Heart right ventricle (tissue), 16 donors: ENCODE measurements around the gene POLR3H. TPM values are rescaled to one million over a fixed set of nuclear protein-coding genes. Genes with fewer than 3 reads are reported as not detected.

Experiments used
- ATAC-seq, 8 donors: fragments of 200-7000 bp; cut with Tn5 transposase; one replicate each; pipeline ENCODE4 v1.9.1; 2020; ENCODE audit warnings: mild to moderate bottlenecking in 8 of 8, moderate library complexity in 8 of 8, moderate number of reproducible peaks in 1 of 8
- DNase-seq, 2 donors: peaks; one replicate each; pipeline ENCODE4 v3.0.0-alpha.2; 2020
- H3K27ac ChIP-seq, 10 donors: fragments of 200-600 bp; sonication (generic) in 2 of 10; one replicate each; pipeline versions ENCODE4 v1.5.0 to v1.8.0; 2020 to 2022; ENCODE audit warnings: mild to moderate bottlenecking in 3 of 10
- H3K27me3 ChIP-seq, 7 donors: fragments of 200-600 bp; one replicate each; pipeline ENCODE4 v1.8.0; 2021 to 2022; ENCODE audit warnings: mild to moderate bottlenecking in 2 of 7
- H3K36me3 ChIP-seq, 9 donors: fragments of 200-600 bp; sonication (generic) in 1 of 9; one replicate each; pipeline versions ENCODE4 v1.5.0 to v1.8.0; 2020 to 2022; ENCODE audit warnings: mild to moderate bottlenecking in 2 of 9
- H3K4me1 ChIP-seq, 9 donors: fragments of 200-600 bp; sonication (generic) in 1 of 9; one replicate each; pipeline versions ENCODE4 v1.5.0 to v1.8.0; 2020 to 2022; ENCODE audit warnings: mild to moderate bottlenecking in 4 of 9
- H3K4me3 ChIP-seq, 10 donors: fragments of 200-600 bp; sonication (generic) in 2 of 10; one replicate each; pipeline versions ENCODE4 v1.5.0 to v1.8.0; 2020 to 2022; ENCODE audit warnings: mild to moderate bottlenecking in 7 of 10, moderate library complexity in 2 of 10
- H3K9me3 ChIP-seq, 11 donors: fragments of 200-600 bp in 10 of 11; sonication (generic) in 2 of 11; one replicate each; pipeline versions ENCODE4 v1.5.0 to v1.8.0; 2013 to 2022; ENCODE audit warnings: mild to moderate bottlenecking in 2 of 11, control low read depth in 1 of 11, moderate library complexity in 1 of 11
- WGBS, 2 donors: extraction: QIAGEN DNeasy Blood & Tissue Kit; methylation state at CpG; one replicate each; pipeline ENCODE4 v1.1.7; 2013; ENCODE audit warnings: inconsistent platforms in 1 of 2; 5-methylcytosine and 5-hydroxymethylcytosine counted together
- intact Hi-C, 10 donors: fragments of 100-400 bp; cut with DNase I; formaldehyde crosslinking; loops; one replicate each; pipeline versions ENCODE4 v1.11.1 to v1.14.2; 2022
- polyA plus RNA-seq, 2 donors: library from polyadenylated mRNA; stranded (reverse); fragments of 200-250 nt; gene quantifications; one replicate each; pipeline ENCODE4 v1.2.3, GENCODE V29; 2013
- total RNA-seq, 10 donors: library from RNA; stranded (reverse); fragmentation: NEBNext Ultra II Directional in 3 of 10; extraction: Animal tissue kit (Norgen Biotek cat#: 25700) in 3 of 10; gene quantifications; one replicate each; pipeline versions ENCODE4 v1.2.1 to v1.2.4, GENCODE V29; 2021 to 2023
- TF ChIP-seq, protein P1 (sequence below), 9 donors: fragments of 200-600 bp; sonication (generic) in 2 of 9; IDR thresholded peaks; one replicate each; pipeline versions ENCODE4 v1.5.0 to v1.8.0; 2021 to 2022; ENCODE audit warnings: antibody characterized with exemption in 9 of 9, mild to moderate bottlenecking in 5 of 9, moderate library complexity in 1 of 9
- donor health status: Arrhythmogenic right ventricular cardiomyopathy.
- donor health status: ischemic (EF 13 %, LVEDD 7.1; RV severe dilation, severe dysfunction).
- donor health status: healthy with polysubstance abuse.
- donor health status: DM: no; HTN: yes; CAD: no.
- donor health status: DM: no; HTN: no; CAD: no.
- donor health status: ischemic (EF 25% LVEDD 6.9; RV normal size, moderate dysfunction).
- donor health status: ischemic (EF 25% LVEDD 5.7; RV mildly dilated, moderate dysfunction).
- donor health status: healthy.
- donor health status: DM: yes; HTN: yes; CAD: no.
- donor health status: Ischemic cardiomyopathy.
- donor health status: ischemic (EF 35%, LVEDD 5.7; RV mildly dilated, moderate dysfunction).
- donor health status: nonischemic (EF 11% LVEDD 7.7; RV severe dilation, severe dysfunction).
- donor health status: DM: yes; HTN: yes; CAD: no.
- donor health status: PGD.
- donor health status: ischemic (EF 29% LVEDD 5.4; RV normal size, mild dysfunction).
- donor health status: nonischemic (EF 23%, LVEDD 6.1; RV moderate dilation, normal function).

Gene POLR3H
- total and polyA plus RNA-seq, 12 donors = 13.3 to 34.9 (median 17.8) TPM

- Histone ChIP-seq H3K27ac (no peak overlapping the region), H3K9me3 (no peaks in the 10 kb centered on the region), H3K4me1 (peaks cover 0 to 11% (median 9%) of the 10 kb centered on the region in 9 donors), H3K4me3 (no peak overlapping the region), H3K36me3 (no peaks in the 10 kb centered on the region), H3K27me3 (no peaks in the 10 kb centered on the region)
- DNase-seq (no peak), ATAC-seq (no peak)
- intact Hi-C loops = loop anchor here in 5 of 10 donors (5.0 to 10.0 kb wide), 3 partner anchors 38 to 244 kb away; partner anchors contain the start of genes PMM1 (in 1 of the 5) and ZC3H7B (in 1 of the 5)
- WGBS, 2 donors = 83 to 86% methylated on average over 5 of the region's 5 CpGs
- TF ChIP-seq, protein P1, sequence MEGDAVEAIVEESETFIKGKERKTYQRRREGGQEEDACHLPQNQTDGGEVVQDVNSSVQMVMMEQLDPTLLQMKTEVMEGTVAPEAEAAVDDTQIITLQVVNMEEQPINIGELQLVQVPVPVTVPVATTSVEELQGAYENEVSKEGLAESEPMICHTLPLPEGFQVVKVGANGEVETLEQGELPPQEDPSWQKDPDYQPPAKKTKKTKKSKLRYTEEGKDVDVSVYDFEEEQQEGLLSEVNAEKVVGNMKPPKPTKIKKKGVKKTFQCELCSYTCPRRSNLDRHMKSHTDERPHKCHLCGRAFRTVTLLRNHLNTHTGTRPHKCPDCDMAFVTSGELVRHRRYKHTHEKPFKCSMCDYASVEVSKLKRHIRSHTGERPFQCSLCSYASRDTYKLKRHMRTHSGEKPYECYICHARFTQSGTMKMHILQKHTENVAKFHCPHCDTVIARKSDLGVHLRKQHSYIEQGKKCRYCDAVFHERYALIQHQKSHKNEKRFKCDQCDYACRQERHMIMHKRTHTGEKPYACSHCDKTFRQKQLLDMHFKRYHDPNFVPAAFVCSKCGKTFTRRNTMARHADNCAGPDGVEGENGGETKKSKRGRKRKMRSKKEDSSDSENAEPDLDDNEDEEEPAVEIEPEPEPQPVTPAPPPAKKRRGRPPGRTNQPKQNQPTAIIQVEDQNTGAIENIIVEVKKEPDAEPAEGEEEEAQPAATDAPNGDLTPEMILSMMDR (IDR thresholded peaks at IDR 0.05) = no peak
Observed at GRCh38 chr22:41548830-41549211, 4.6 kb upstream of the POLR3H start.

DNA sequence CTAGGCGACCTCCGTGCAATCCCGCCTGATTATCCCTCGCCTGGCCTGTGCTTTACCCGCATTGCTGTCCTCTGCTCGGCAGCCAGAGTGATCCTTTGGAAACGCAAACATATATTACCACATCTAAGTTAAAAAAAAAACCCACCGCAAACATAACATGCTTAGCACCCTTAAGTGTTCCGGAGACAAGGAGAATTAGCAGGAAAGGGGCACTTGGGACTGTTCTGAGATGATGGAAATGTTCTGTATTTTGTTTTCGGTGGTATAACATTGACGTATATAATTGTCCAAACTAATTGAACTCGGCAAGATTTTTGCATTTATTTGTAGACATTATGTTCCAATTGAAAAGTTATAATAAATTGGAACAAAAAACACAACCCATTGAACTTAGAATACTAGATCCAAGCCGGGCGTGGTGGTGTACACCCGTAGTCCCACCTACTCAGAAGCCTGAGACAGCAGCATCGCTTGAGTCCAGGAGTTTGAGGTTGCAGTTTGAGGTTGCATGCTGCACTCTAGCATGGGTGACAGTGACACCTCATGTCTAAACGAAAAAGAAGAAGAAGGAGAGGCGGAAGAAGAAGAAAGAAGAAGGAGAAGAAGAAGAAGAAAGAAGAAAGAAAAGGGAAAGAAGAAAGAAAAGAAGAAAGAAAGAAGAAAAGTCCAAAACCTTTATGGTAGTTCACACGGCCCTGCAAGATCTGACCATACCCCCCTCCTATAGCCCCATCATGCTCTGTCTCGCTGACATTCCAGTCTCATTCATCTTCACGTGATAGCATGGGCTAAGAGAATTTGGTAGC is 604 bp upstream of the POLR3H start:
- H3K27ac ChIP-seq = peak overlapping the region in 5 of 10 donors; percentile 7 to 90 (median 47)
- H3K27me3 ChIP-seq = no peaks in the 10 kb centered on the region
- peaks cover 0 to 6% (median 0%) of the 10 kb centered on the region in 9 donors for H3K36me3 ChIP-seq
- ATAC-seq = no peak
- intact Hi-C loops = loop anchor here in 8 of 10 donors (1.0 to 10.0 kb wide), 6 partner anchors 42 to 240 kb away; partner anchors contain the start of genes PMM1 (in 3 of the 8), DESI1 (in 1 of the 8), XRCC6 (in 1 of the 8) and ZC3H7B (in 1 of the 8)
- peak overlapping the region in 9 of 10 donors; percentile 63 to 94 (median 81) for H3K4me3 ChIP-seq
- H3K9me3 ChIP-seq = no peaks in the 10 kb centered on the region
- 24 to 27% methylated on average over 21 of the region's 21 CpGs for WGBS, 2 donors
- TF ChIP-seq, protein P1 (IDR thresholded peaks at IDR 0.05) = no peak
- peaks cover 3 to 40% (median 24%) of the 10 kb centered on the region in 9 donors for H3K4me1 ChIP-seq
- DNase-seq = no peak

DNA sequence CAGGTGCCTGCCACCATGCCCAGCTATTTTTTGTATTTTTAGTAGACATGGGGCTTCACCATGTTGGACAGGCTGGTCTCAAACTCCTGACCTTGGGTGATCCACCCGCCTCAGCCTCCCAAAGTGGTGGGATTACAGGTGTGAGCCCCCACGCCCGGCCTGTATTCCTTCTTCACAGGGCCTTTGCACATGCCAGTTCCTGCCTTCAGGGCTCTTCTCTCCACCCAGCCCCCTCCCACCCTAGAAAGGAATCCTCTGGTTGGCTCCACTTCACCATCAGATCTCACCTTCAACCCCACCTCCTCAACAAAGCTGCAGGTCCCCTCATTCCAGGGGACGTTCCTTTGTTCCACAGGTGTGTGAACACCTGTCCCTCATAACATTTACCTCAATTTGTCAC is 2.0 kb downstream of the POLR3H start:
- TF ChIP-seq, protein P1 (IDR thresholded peaks at IDR 0.05) = no peak
- Histone ChIP-seq H3K27ac (no peak overlapping the region), H3K4me1 (peaks cover 3 to 40% (median 24%) of the 10 kb centered on the region in 9 donors), H3K36me3 (peaks cover 0 to 32% (median 0%) of the 10 kb centered on the region in 9 donors), H3K9me3 (no peaks in the 10 kb centered on the region), H3K4me3 (no peak overlapping the region), H3K27me3 (no peaks in the 10 kb centered on the region)
- ATAC-seq = no peak
- intact Hi-C loops = loop anchor here in 5 of 10 donors (5.0 to 10.0 kb wide), 3 partner anchors 45 to 237 kb away; partner anchors contain the start of genes PMM1 (in 1 of the 5) and ZC3H7B (in 1 of the 5)
- DNase-seq = no peak
- 92 to 94% methylated on average over 4 of the region's 4 CpGs for WGBS, 2 donors

- peaks cover 3 to 40% (median 24%) of the 10 kb centered on the region in 9 donors for H3K4me1 ChIP-seq
- ATAC-seq (no peak), DNase-seq (no peak)
- H3K4me3 ChIP-seq = no peak overlapping the region
- intact Hi-C loops = loop anchor here in 5 of 10 donors (5.0 to 10.0 kb wide), 3 partner anchors 46 to 237 kb away; partner anchors contain the start of genes PMM1 (in 1 of the 5) and ZC3H7B (in 1 of the 5)
- TF ChIP-seq, protein P1 (IDR thresholded peaks at IDR 0.05) = no peak
- no peaks in the 10 kb centered on the region for H3K9me3 ChIP-seq
- WGBS, 2 donors = 63 to 65% methylated on average over 3 of the region's 3 CpGs
- no peak overlapping the region for H3K27ac ChIP-seq
- H3K27me3 ChIP-seq = no peaks in the 10 kb centered on the region
- H3K36me3 ChIP-seq = peaks cover 0 to 34% (median 0%) of the 10 kb centered on the region in 9 donors
Observed at GRCh38 chr22:41541484-41541883, 2.8 kb downstream of the POLR3H start.
